Activated B cell treated with CpG ODN at 0.5 μM for 24 hours (primary cell): ENCODE results near the gene C11orf86. TPM values are rescaled to one million over a fixed set of nuclear protein-coding genes. Genes with fewer than 3 reads are reported as not detected.

Experiments
- ATAC-seq: fragments of 200-7000 bp; cut with Tn5 transposase; one replicate; pipeline ENCODE4 v1.10.0; 2021; ENCODE audit warnings: low read depth, mild to moderate bottlenecking, moderate library complexity
- CTCF ChIA-PET: fragments of 350-600 bp; sonication (Branson Sonifier 250); formaldehyde crosslinking; loops from one replicate; lab custom pipeline; 2021; ENCODE audit warnings: antibody characterized with exemption; lab: Charles Lee
- POLR2A ChIA-PET: fragments of 350-600 bp; sonication (Branson Sonifier 250); formaldehyde crosslinking; loops from one replicate; lab custom pipeline; 2021; ENCODE audit warnings: antibody characterized with exemption; lab: Charles Lee
- DNase-seq: peaks from one replicate; pipeline ENCODE4 v3.0.0; 2022
- H3K27ac Mint-ChIP-seq: one replicate; pipeline ENCODE4 v1.8.0; 2020; ENCODE audit warnings: mixed read lengths
- H3K27me3 Mint-ChIP-seq: one replicate; pipeline ENCODE4 v1.8.0; 2021; ENCODE audit warnings: mixed read lengths
- H3K36me3 Mint-ChIP-seq: one replicate; pipeline ENCODE4 v1.8.0; 2021; ENCODE audit warnings: low read depth, mixed read lengths
- H3K4me1 Mint-ChIP-seq: one replicate; pipeline ENCODE4 v1.8.0; 2021; ENCODE audit warnings: mixed read lengths
- H3K4me3 Mint-ChIP-seq: one replicate; pipeline ENCODE4 v1.8.0; 2020; ENCODE audit warnings: mild to moderate bottlenecking, mixed read lengths
- H3K9me3 Mint-ChIP-seq: one replicate; pipeline ENCODE4 v1.8.0; 2020; ENCODE audit warnings: mixed read lengths
- intact Hi-C: fragments of 100-400 bp; cut with micrococcal nuclease; formaldehyde crosslinking; loops from one replicate; pipeline ENCODE4 v1.15.1; 2024
- total RNA-seq: library from RNA; stranded (reverse); gene quantifications from 2 replicates; pipeline ENCODE4 v1.2.3, GENCODE V29; 2022
- TF ChIP-seq, protein P1 (sequence below): fragments of 200-600 bp; IDR thresholded peaks from one replicate; pipeline ENCODE4 v1.8.0; 2022; ENCODE audit warnings: antibody characterized with exemption, mild to moderate bottlenecking

The C11orf86 gene
- total RNA-seq, 1 donor from 2014 or later: not detected

DNA sequence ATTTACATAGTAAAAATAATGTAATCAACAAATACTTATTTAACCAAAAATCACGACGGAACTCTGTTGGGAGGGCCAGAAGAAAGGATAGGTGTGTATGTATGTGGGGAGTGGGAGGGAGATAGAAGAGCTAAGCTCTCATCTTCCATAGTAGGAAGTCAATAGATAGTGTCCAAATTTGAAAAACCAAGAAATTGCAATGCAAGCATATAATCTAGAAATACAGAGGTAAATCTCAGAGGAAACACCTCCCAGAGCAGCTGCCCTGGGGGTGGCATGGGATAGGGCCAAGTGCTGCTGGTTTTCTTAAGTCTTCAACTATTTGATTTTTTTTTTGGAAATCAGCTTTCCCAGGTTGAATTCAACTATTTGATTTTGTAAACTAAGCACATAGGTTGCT, 16.9 kb downstream of the C11orf86 start:
- ChIA-PET POLR2A (interaction anchor here (0.7 kb wide), 1 partner anchor 26 kb away, joined by 6 read pairs; no protein-coding TSS in a partner anchor), CTCF (no interaction called here)
- Mint-ChIP-seq H3K9me3 (no peaks in the 10 kb centered on the region), H3K4me3 (no peak overlapping the region), H3K27me3 (peaks cover 16% of the 10 kb centered on the region), H3K4me1 (no peaks in the 10 kb centered on the region), H3K27ac (no peak overlapping the region), H3K36me3 (no peaks in the 10 kb centered on the region)
- intact Hi-C loops: no loop called here
- DNase-seq (no peak), ATAC-seq (no peak)
- TF ChIP-seq, protein P1, sequence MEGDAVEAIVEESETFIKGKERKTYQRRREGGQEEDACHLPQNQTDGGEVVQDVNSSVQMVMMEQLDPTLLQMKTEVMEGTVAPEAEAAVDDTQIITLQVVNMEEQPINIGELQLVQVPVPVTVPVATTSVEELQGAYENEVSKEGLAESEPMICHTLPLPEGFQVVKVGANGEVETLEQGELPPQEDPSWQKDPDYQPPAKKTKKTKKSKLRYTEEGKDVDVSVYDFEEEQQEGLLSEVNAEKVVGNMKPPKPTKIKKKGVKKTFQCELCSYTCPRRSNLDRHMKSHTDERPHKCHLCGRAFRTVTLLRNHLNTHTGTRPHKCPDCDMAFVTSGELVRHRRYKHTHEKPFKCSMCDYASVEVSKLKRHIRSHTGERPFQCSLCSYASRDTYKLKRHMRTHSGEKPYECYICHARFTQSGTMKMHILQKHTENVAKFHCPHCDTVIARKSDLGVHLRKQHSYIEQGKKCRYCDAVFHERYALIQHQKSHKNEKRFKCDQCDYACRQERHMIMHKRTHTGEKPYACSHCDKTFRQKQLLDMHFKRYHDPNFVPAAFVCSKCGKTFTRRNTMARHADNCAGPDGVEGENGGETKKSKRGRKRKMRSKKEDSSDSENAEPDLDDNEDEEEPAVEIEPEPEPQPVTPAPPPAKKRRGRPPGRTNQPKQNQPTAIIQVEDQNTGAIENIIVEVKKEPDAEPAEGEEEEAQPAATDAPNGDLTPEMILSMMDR: no peak

- Mint-ChIP-seq H3K36me3 (no peaks in the 10 kb centered on the region), H3K4me1 (no peaks in the 10 kb centered on the region), H3K27me3 (peaks cover 21% of the 10 kb centered on the region), H3K4me3 (no peak overlapping the region), H3K27ac (no peak overlapping the region), H3K9me3 (no peaks in the 10 kb centered on the region)
- intact Hi-C loops: no loop called here
- no peak for ATAC-seq
- DNase-seq: no peak
- CTCF ChIA-PET: no interaction called here
- TF ChIP-seq, protein P1: no peak
- POLR2A ChIA-PET: no interaction called here
These were observed 21.6 kb downstream of the C11orf86 start for GRCh38 chr11:66996609-66997273.

GRCh38 chr11:66999555-66999954, 24.5 kb downstream of the C11orf86 start:
- ChIA-PET CTCF (no interaction called here), POLR2A (no interaction called here)
- no peaks in the 10 kb centered on the region for H3K36me3 Mint-ChIP-seq
- no peaks in the 10 kb centered on the region for H3K9me3 Mint-ChIP-seq
- H3K27me3 Mint-ChIP-seq: peaks cover 20% of the 10 kb centered on the region
- intact Hi-C loops: no loop called here
- DNase-seq: no peak
- no peak for ATAC-seq
- H3K4me3 Mint-ChIP-seq: no peak overlapping the region
- no peaks in the 10 kb centered on the region for H3K4me1 Mint-ChIP-seq
- no peak overlapping the region for H3K27ac Mint-ChIP-seq
- TF ChIP-seq, protein P1: no peak

- Mint-ChIP-seq H3K27ac (no peak overlapping the region), H3K4me3 (no peak overlapping the region), H3K9me3 (no peaks in the 10 kb centered on the region), H3K4me1 (no peaks in the 10 kb centered on the region), H3K36me3 (no peaks in the 10 kb centered on the region), H3K27me3 (peaks cover 20% of the 10 kb centered on the region)
- TF ChIP-seq, protein P1: no peak
- ChIA-PET CTCF (no interaction called here), POLR2A (no interaction called here)
- ATAC-seq (no peak), DNase-seq (no peak)
- intact Hi-C loops: no loop called here
These were observed 26.2 kb downstream of the C11orf86 start for GRCh38 chr11:67001332-67001731.

- no peaks in the 10 kb centered on the region for H3K4me1 Mint-ChIP-seq
- no peak for DNase-seq
- CTCF ChIA-PET: no interaction called here
- H3K36me3 Mint-ChIP-seq: no peaks in the 10 kb centered on the region
- intact Hi-C loops: no loop called here
- no peak overlapping the region for H3K4me3 Mint-ChIP-seq
- no peak overlapping the region for H3K27ac Mint-ChIP-seq
- ATAC-seq: no peak
- H3K9me3 Mint-ChIP-seq: no peaks in the 10 kb centered on the region
- POLR2A ChIA-PET: no interaction called here
- peaks cover 15% of the 10 kb centered on the region for H3K27me3 Mint-ChIP-seq
- TF ChIP-seq, protein P1: no peak
These were observed 27.3 kb downstream of the C11orf86 start for GRCh38 chr11:67002297-67002913.
